GM21825 (cell line): ENCODE data around the gene PSTPIP2.
"Not testable (repeated sequence)": the region's sequence is repeated elsewhere in the genome, so short reads cannot be mapped to it uniquely, and the experiment has no call there.

Source experiments
- ATAC-seq: cut with Tn5 transposase; IDR thresholded peaks from one replicate; pipeline ENCODE4 v1.9.1; 2021; ENCODE audit warnings: mild to moderate bottlenecking, moderate library complexity; ENCODE audit not compliant: unreplicated experiment

Gene PSTPIP2

DNA sequence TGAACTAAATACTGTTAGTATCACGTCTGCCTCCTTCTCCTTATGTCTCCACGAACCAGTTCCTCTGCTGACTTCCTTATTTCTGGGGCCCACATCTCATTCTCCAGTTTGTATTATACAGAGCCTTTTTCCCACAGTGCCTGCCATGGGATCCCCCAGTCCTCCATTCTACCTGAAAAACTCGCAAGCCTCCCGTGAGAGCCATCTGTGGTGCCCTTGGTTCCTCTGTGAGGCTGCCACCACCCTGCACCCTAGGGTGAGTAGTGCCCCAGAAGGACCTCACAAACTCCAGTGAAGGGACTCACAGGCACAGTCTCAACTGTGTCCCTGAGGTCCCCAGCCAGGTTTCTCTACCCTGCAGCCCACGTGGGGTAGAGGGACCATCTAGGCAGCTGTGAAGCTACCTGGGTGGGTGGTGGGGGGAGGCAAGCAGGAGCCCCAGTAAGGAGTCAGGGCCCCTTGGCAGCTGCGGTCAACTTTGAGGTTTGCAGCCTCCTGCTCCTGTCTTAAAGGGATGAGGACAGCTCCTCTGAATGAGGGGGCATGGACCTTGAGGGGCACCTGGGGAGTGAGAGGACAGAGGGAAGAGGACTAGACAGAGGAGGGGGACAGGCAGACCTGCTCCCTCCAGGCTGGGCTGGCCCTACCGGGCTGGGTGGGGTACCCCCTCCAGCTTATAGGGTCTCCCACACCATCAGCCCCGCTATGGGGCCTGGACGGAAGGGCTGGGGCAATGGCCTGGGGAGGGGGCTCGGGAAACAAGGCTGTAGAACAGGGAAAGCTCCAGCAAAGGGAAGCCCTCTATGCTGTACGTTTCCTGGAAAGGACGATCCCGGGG is 1.0 kb downstream of the PSTPIP2 start:
- no peak for ATAC-seq

- no peak for ATAC-seq
These were observed 1.8 kb downstream of the PSTPIP2 start for GRCh38 chr18:46070232-46070631.

DNA sequence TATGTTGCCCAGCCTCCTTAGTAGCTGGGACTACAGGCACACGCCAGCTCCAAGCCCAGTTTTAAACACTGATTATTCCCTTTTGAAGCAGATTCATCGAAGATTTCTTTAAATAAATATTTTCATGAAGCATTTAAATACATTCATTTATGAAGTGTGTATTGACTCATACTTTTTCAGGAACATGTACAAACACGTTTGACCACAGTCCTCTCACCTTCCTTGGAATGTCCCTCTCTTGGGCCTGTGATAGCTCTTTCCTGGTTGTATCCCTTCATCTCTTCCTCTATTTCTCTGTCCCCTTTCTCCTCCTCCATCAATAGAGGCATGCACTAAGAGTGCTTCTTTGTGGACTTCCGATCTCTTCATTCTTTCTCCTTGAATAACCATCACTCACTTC is 2.5 kb downstream of the PSTPIP2 start:
- no peak for ATAC-seq

- no peak for ATAC-seq
These were observed 3.3 kb downstream of the PSTPIP2 start for GRCh38 chr18:46068763-46069162.

DNA sequence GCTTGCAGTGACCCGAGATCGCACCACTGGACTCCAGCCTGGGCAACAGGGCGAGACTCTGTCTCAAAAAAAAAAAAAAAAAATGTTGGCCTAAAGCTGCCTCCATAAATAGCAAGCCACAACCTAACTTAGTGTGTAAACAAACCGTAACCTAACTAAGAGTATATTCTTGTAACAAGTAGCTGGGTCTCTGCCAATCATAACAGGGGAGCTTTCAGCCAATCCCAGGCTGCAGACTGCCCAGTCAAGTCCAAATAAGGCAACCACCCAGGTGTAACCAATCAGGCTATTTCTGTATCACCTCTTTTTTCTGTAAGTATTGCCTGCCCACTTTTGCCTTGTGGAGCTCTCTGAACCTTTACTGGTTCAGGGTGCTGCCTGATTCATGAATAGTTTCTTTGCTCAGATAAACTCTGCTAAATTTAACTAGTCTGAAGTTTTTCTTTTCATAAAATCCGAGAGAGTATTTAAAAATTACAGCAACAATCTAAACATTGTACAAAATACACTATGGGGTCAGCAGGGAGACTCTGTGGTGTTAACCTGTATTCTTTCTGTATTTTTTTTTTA is 4.5 kb downstream of the PSTPIP2 start:
- ATAC-seq: no peak

DNA sequence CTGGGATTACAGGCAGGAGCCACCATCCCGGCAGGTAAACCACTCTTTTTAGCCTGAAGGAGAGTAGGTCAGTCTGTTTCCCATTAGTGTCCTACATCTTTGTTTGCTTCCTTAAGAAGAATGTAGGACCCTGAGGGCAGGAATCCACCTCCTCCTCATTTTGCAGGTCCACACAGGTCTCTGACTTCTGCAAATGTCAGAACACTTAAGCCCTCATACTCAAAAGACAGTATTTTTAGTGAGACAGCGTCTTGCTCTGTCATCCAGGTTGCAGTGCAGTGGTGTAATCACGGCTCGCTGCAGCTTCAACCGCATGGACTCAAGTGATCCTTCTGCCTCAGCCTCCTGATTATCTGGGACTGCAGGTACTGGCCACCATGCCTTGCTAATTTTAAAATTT is 9.3 kb downstream of the PSTPIP2 start:
- ATAC-seq: no peak

DNA sequence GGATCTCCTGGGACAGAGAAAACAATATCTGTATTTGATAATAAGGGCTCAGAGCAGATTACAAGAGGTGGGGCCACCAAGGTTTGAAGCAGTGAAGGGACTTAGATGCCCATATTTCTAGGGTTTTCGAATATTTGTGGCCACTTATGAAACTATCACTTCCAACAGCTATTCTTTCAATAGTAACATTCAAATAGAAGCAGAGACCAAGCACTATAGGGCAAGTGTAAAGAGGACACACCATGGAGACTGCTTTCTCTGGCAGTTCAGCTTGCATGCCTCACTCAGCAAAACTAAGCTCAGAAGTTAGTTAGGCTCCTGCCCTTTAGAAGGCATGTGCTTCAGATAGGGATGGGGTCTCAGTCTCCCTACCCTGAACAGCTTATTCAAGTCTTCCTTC is 10.3 kb downstream of the PSTPIP2 start:
- no peak for ATAC-seq

DNA sequence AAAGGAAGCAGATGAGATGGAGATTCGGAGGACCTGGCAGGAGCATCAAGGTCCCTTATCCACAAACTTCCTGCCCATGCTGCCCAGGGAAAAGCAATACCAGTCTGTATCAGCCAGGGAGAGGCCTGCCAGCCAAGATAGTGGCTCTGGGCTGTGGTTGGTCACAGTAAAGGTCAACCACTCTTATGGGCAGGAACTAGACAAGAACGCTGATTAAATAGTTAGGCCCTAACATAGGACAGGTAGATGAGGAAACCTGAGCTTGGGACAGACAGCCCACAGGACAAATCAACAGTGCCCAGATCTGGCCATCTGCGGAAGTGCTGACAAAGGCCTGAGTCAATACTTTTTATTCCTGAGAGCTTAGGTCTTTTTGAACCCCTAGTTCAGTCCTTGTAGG is 10.7 kb downstream of the PSTPIP2 start:
- no peak for ATAC-seq

GRCh38 chr18:46060359-46060841 is 11.7 kb downstream of the PSTPIP2 start:
- no peak for ATAC-seq

GRCh38 chr18:46055838-46056230 is 16.2 kb downstream of the PSTPIP2 start:
- ATAC-seq: no peak

DNA sequence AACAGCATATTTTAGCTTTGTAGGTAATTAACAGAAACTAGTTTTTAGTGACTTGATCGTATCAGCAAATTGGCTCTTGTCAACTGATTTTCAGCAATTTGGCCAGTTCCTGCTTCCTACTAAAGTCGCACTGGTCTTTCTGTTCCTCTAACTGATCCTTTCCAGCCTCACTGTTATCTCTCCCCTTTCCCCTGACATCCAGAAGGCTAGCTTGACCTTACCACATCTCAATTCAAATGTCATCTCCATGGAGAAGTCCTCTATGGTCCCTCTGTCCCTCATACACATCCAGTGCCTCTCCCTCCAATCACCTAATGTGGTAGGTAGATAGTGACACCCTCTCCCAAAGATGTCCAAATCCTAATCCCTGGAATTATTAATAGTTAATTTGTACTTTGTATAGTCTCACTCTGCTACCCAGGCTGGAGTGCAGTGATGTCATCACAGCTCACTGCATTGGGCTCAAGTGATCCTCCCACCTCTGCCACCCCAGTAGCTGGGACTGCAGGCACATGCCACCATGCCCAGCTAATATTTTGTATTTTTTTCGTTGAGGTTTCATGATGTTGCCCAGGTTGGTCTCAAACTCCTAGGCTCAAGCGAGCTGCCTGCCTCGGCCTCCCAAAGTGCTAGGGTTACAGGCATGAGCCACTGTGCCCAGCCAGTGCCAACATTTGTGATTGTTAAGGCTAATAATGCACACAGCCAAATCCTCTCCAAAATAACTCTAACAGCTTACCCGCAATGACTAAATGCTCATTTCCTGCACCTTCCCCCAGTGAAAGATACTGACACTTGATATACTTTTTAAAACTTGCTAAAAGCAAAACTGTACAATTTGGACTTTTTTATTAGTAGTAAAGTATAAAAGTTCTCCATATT is 16.9 kb downstream of the PSTPIP2 start:
- no peak for ATAC-seq

GRCh38 chr18:46053368-46054095 is 18.5 kb downstream of the PSTPIP2 start:
- ATAC-seq: no peak

GRCh38 chr18:46051731-46052461 is 20.2 kb downstream of the PSTPIP2 start:
- no peak for ATAC-seq

DNA sequence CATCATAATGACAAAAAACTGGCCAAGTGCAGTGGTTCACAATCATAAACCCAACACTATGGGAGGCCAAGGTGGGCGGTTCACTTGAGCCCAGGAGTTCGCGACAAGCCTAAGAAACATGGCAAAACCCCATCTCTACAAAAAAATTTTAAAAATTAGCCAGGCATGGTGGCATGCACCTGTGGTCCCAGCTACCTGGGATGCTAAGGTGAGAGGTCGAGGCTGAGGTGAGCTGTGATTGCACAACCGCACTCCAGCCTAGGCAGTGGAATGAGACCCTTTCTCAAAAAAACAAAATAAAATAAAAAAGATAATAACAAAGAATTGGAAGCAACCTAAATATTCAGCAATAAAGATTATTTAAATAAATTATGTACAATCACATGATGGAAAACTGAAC is 21.8 kb downstream of the PSTPIP2 start:
- ATAC-seq: no peak

GRCh38 chr18:46048641-46049040 is 23.4 kb downstream of the PSTPIP2 start:
- ATAC-seq: no peak

DNA sequence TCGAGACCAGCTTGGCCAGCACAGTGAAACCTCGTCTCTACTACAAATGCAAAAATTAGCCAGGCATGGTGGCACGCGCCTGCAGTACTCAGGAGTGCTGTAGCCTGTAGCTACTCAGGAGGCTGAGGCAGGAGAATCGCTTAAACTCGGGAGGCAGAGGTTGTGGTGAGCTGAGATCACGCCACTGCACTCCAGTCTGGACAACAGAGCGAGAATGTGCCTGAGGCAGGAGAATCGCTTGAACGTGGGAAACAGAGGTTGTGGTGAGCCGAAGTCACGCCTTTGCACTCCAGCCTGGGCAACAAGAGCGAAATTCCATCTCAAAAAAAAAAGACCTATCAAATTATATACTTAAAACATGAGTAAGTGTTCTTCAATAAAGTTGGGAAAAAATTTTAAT is 24.7 kb downstream of the PSTPIP2 start:
- not testable (repeated sequence) for ATAC-seq

- ATAC-seq: no peak
These were observed 25.4 kb downstream of the PSTPIP2 start for GRCh38 chr18:46046688-46047087.

DNA sequence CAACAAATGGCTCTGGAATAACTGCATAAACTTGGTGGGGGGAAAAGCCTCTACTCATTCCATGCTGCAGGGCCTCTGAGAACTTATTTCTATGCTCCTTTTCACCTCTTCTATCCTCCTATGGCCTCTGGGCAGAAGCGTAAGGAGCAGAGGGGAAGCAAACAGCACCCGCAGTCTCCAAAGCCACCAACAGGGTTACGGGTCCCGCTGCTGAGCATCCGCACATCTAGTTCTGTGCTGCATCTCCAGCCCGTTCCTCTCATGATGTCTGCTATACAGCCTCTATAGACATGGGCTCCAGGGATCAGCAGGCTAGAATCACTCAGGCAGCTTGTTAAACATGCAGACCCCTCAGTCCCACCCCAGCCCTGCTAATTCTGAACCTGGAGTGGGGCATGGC is 25.9 kb downstream of the PSTPIP2 start:
- no peak for ATAC-seq

- no peak for ATAC-seq
These were observed 29.4 kb downstream of the PSTPIP2 start for GRCh38 chr18:46042571-46043123.

- no peak for ATAC-seq
These were observed 31.3 kb downstream of the PSTPIP2 start for GRCh38 chr18:46040747-46041104.
